ENCODE measurements around the gene MRRF.

GRCh38 chr9:122226142-122226757 lies 38.4 kb upstream of the MRRF start:
- TF ChIP-seq POLR2AphosphoS5 (IDR thresholded peaks at IDR 0.05; ENCODE audit: low read depth, low read length) (no peak), POLR2A (IDR thresholded peaks at IDR 0.05; ENCODE audit: low read depth, low read length) (no peak), TAF1 (IDR thresholded peaks at IDR 0.05; ENCODE audit: borderline replicate concordance, low read depth, low read length) (no peak)

All from GM12892 (cell line).